IMR-90 (cell line): Measurements from ENCODE around the gene GALNT9. TPM values are rescaled to one million over a fixed set of nuclear protein-coding genes. Genes with fewer than 3 reads are reported as not detected.
"Not testable (repeated sequence)": the region's sequence is repeated elsewhere in the genome, so short reads cannot be mapped to it uniquely, and the experiment has no call there.

Experiments
- ATAC-seq: fragments of 200-7000 bp; cut with Tn5 transposase; 2 replicates; pipeline ENCODE4 v1.9.1; 2020; ENCODE audit warnings: low read depth, mild to moderate bottlenecking, moderate library complexity
- BruUV-seq: library from RNA; stranded (reverse); fragments of 400-500 nt; replicated peaks from 2 replicates; lab custom pipeline; 2021; lab: Mats Ljungman, UMichigan
- CTCF ChIA-PET: fragments of 300-600 bp; formaldehyde crosslinking; extraction: SDS; loops from one replicate; lab custom pipeline; 2021; ENCODE audit warnings: antibody characterized with exemption; lab: Yijun Ruan, JAX
- POLR2A ChIA-PET: fragments of 300-600 bp; sonication (Branson Sonifier 250); formaldehyde crosslinking; loops from one replicate; lab custom pipeline; 2022; ENCODE audit warnings: antibody characterized with exemption; ENCODE audit not compliant: unreplicated experiment; lab: Charles Lee
- DNase-seq: peaks from one replicate; pipeline ENCODE4 v3.0.0; 2013
- H2AFZ ChIP-seq: replicated peaks from 2 replicates; pipeline ENCODE3; 2013; ENCODE audit warnings: low read length, mild to moderate bottlenecking; ENCODE audit not compliant: poor library complexity
- H2AK5ac ChIP-seq: 2 replicates; pipeline ENCODE4 v1.6.1; 2013; ENCODE audit warnings: low read depth, low read length, inconsistent platforms
- H2AK9ac ChIP-seq: replicated peaks from 2 replicates; pipeline ENCODE3; 2013; ENCODE audit warnings: mild to moderate bottlenecking, low read depth, low read length, moderate library complexity; ENCODE audit not compliant: poor library complexity
- H2BK120ac ChIP-seq: 2 replicates; pipeline ENCODE4 v1.6.1; 2013; ENCODE audit warnings: low read depth, low read length, inconsistent platforms
- H2BK15ac ChIP-seq: 3 replicates; pipeline ENCODE4 v1.6.1; 2013; ENCODE audit warnings: low read depth, low read length, inconsistent platforms
- H2BK20ac ChIP-seq: 2 replicates; pipeline ENCODE4 v1.6.1; 2013; ENCODE audit warnings: low read depth, mild to moderate bottlenecking, inconsistent platforms, low read length, moderate library complexity
- H2BK5ac ChIP-seq: 2 replicates; pipeline ENCODE4 v1.6.1; 2013; ENCODE audit warnings: mild to moderate bottlenecking, low read depth, low read length, inconsistent platforms; ENCODE audit not compliant: poor library complexity, severe bottlenecking
- H3K14ac ChIP-seq: replicated peaks from 2 replicates; pipeline ENCODE4 v1.6.1; 2013; ENCODE audit warnings: low read depth, low read length, inconsistent platforms
- H3K18ac ChIP-seq: 2 replicates; pipeline ENCODE4 v1.6.1; 2013; ENCODE audit warnings: low read depth, low read length, control low read depth
- H3K23ac ChIP-seq: 2 replicates; pipeline ENCODE4 v1.6.1; 2013; ENCODE audit warnings: low read depth, low read length, inconsistent platforms
- H3K27ac ChIP-seq: 2 replicates; pipeline ENCODE4 v1.5.1; 2013; ENCODE audit warnings: mild to moderate bottlenecking, control low read depth, low read length; ENCODE audit not compliant: insufficient read depth
- H3K27me3 ChIP-seq: 2 replicates; pipeline ENCODE4 v1.6.1; 2013; ENCODE audit warnings: low read length; ENCODE audit not compliant: control insufficient read depth, insufficient read depth
- H3K36me3 ChIP-seq: 2 replicates; pipeline ENCODE4 v1.6.1; 2013; ENCODE audit warnings: low read length, mixed read lengths; ENCODE audit not compliant: control insufficient read depth, insufficient read depth
- H3K4ac ChIP-seq: 2 replicates; pipeline ENCODE4 v1.6.1; 2013; ENCODE audit warnings: low read depth, low read length, inconsistent platforms
- H3K4me1 ChIP-seq: 2 replicates; pipeline ENCODE4 v1.6.1; 2013; ENCODE audit warnings: low read length, mixed read lengths; ENCODE audit not compliant: control insufficient read depth, insufficient read depth
- H3K4me2 ChIP-seq: 2 replicates; pipeline ENCODE4 v1.6.1; 2013; ENCODE audit warnings: low read depth, mild to moderate bottlenecking, control low read depth, low read length, moderate library complexity
- H3K4me3 ChIP-seq: 2 replicates; pipeline ENCODE4 v1.5.1; 2013; ENCODE audit warnings: low read depth, mild to moderate bottlenecking, control low read depth, low read length, moderate library complexity; ENCODE audit not compliant: insufficient read depth
- H3K56ac ChIP-seq: 2 replicates; pipeline ENCODE4 v1.6.1; 2013; ENCODE audit warnings: low read length, inconsistent platforms; ENCODE audit not compliant: insufficient read depth; ENCODE audit errors: extremely low read depth
- H3K79me1 ChIP-seq, 2 experiments: 2 replicates each; pipeline ENCODE4 v1.6.1; 2013; ENCODE audit warnings: low read length in 2 of 2, inconsistent platforms in 1 of 2, low read depth in 1 of 2
- H3K9ac ChIP-seq: 2 replicates; pipeline ENCODE4 v1.6.1; 2013; ENCODE audit warnings: low read depth, low read length, control low read depth
- H3K9me1 ChIP-seq: 2 replicates; pipeline ENCODE4 v1.6.1; 2013; ENCODE audit warnings: low read length, inconsistent platforms; ENCODE audit not compliant: insufficient read depth
- H3K9me3 ChIP-seq: 2 replicates; pipeline ENCODE4 v1.6.1; 2013; ENCODE audit warnings: low read length; ENCODE audit not compliant: control insufficient read depth, insufficient read depth
- H4K20me1 ChIP-seq: 2 replicates; pipeline ENCODE4 v1.6.1; 2013; ENCODE audit warnings: low read length, inconsistent platforms; ENCODE audit not compliant: insufficient read depth
- H4K5ac ChIP-seq: 2 replicates; pipeline ENCODE4 v1.6.1; 2013; ENCODE audit warnings: mild to moderate bottlenecking, low read depth, low read length, control low read depth
- H4K8ac ChIP-seq, 2 experiments: 2 replicates each; pipeline ENCODE4 v1.6.1; 2013; ENCODE audit warnings: low read depth in 2 of 2, low read length in 2 of 2, control low read depth in 1 of 2, inconsistent platforms in 1 of 2
- H4K91ac ChIP-seq: 2 replicates; pipeline ENCODE4 v1.6.1; 2013; ENCODE audit warnings: low read depth, low read length, inconsistent platforms; ENCODE audit not compliant: insufficient read depth
- CEBPB ChIP-seq: IDR thresholded peaks from 2 replicates; pipeline ENCODE4 v1.6.1; 2012; ENCODE audit warnings: low read depth, low read length, improper control_type of control experiment
- FOS ChIP-seq: fragments of 150-350 bp; IDR thresholded peaks from 2 replicates; pipeline ENCODE4 v1.6.1; 2016; ENCODE audit warnings: low read depth, low read length
- MXI1 ChIP-seq: IDR thresholded peaks from 2 replicates; pipeline ENCODE4 v1.6.1; 2012; ENCODE audit warnings: low read depth, mild to moderate bottlenecking, low read length, moderate library complexity, borderline replicate concordance
- RCOR1 ChIP-seq: IDR thresholded peaks from 2 replicates; pipeline ENCODE4 v1.6.1; 2012; ENCODE audit warnings: mild to moderate bottlenecking, low read length, improper control_type of control experiment; ENCODE audit not compliant: insufficient replicate concordance
- RFX5 ChIP-seq: IDR thresholded peaks from 2 replicates; pipeline ENCODE4 v1.8.0; 2012; ENCODE audit warnings: low read depth, mild to moderate bottlenecking, low read length, moderate library complexity
- SMC3 ChIP-seq: fragments of 150-350 bp; IDR thresholded peaks from 2 replicates; pipeline ENCODE4 v1.6.1; 2016; ENCODE audit warnings: low read depth, mild to moderate bottlenecking, antibody characterized with exemption, low read length, moderate library complexity
- WGBS, 2 experiments: methylation state at CpG; one replicate each; pipeline versions ENCODE4 v1.1.5 to v1.1.7; 2013; ENCODE audit warnings: missing lambda C conversion rate in 2 of 2; ENCODE audit not compliant: insufficient read length in 1 of 2; ENCODE audit errors: extremely low coverage in 2 of 2; 5-methylcytosine and 5-hydroxymethylcytosine counted together
- dilution Hi-C: fragments of 300-500 bp; cut with HindIII; formaldehyde crosslinking; loops from one replicate; pipeline ENCODE4 v1.14.3; 2018; ENCODE audit warnings: low sequenced_read_pairs; ENCODE audit not compliant: unreplicated experiment
- in situ Hi-C: fragments of 300-500 bp; cut with MboI; formaldehyde crosslinking; loops from 3 replicates; pipeline ENCODE4 v1.14.3; 2019; ENCODE audit warnings: low sequenced_read_pairs, inconsistent platforms, mixed read lengths
- intact Hi-C: fragments of 100-400 bp; cut with micrococcal nuclease; formaldehyde crosslinking; loops from 2 replicates; pipeline ENCODE4 v1.10.0; 2022
- polyA plus RNA-seq, 3 experiments: library from polyadenylated mRNA; depleted of rRNA; stranded (reverse); fragments of >200 nt; gene quantifications; 2 replicates each; pipeline ENCODE4 v1.2.3, GENCODE V29; 2012; ENCODE audit warnings: low replicate concordance in 1 of 3
- total RNA-seq: library from RNA; depleted of rRNA; stranded (reverse); fragments of >200 nt; gene quantifications from 2 replicates; pipeline ENCODE4 v1.2.3, GENCODE V29; 2012
- TF ChIP-seq, protein P1 (sequence below): fragments of 150-350 bp; IDR thresholded peaks from 2 replicates; pipeline ENCODE4 v1.6.1; 2017; ENCODE audit warnings: mild to moderate bottlenecking, antibody characterized with exemption, low read length, low read depth

Gene GALNT9
- total and polyA plus RNA-seq, 2 of the 4 experiments (the other 2 are of a cell fraction), result under 0.01 to 0.12 TPM

DNA sequence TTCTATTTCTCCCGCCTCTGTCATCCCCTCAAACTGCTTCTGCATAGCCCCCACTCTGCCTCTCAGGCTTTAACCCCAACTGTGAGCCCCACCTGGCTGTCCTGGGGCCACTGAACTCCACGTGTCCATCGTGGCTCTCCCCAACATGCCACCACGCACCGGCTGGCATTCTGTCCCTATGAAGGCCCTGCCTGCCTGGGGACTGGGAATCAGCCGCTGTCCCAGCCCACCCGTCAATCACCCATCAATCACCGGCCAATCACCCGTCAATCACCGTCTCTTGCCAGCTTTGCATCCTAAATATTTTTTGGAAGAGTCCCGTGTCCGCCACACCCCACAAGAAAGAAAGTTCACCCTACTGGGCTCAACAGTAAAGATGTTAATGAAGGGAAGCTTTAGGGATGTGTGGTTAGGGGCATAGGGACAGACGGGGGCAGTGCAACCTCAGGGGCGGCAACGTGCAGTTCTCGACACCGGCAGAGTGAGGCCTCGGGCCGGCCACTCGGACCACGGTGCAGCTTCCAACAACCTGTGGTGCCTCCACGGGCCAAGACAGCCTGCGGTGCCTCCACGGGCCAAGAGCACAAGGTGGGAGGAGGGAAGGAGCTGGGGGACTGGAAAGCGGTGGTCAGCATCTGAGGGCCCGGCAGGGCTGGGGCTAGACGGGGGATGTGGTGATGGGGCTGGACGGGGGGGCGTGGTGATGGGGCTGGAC, 85.6 kb downstream of the GALNT9 start:
- TF ChIP-seq SMC3, result no peak
- TF ChIP-seq CEBPB, result no peak
- TF ChIP-seq RFX5, result no peak
- no peak for TF ChIP-seq MXI1
- TF ChIP-seq, protein P1, sequence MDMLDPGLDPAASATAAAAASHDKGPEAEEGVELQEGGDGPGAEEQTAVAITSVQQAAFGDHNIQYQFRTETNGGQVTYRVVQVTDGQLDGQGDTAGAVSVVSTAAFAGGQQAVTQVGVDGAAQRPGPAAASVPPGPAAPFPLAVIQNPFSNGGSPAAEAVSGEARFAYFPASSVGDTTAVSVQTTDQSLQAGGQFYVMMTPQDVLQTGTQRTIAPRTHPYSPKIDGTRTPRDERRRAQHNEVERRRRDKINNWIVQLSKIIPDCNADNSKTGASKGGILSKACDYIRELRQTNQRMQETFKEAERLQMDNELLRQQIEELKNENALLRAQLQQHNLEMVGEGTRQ, result no peak
- TF ChIP-seq FOS, result no peak
- TF ChIP-seq RCOR1, result no peak
- H3K79me1 ChIP-seq, result no peaks in the 10 kb centered on the region
- H3K9me1 ChIP-seq, result no peaks in the 10 kb centered on the region
- no peak overlapping the region for H3K18ac ChIP-seq
- no peak overlapping the region for H3K4me3 ChIP-seq
- H3K56ac ChIP-seq, result no peak overlapping the region
- no peak overlapping the region for H2BK15ac ChIP-seq
- DNase-seq (no peak), ATAC-seq (no peak)
- no peak overlapping the region for H4K91ac ChIP-seq
- no peak overlapping the region for H2BK5ac ChIP-seq
- H4K20me1 ChIP-seq, result no peaks in the 10 kb centered on the region
- peaks cover under 1% of the 10 kb centered on the region; the same call in 1 of the 2 replicates for H3K27me3 ChIP-seq
- peak overlapping the region; percentile 70 for H2AK9ac ChIP-seq
- BruUV-seq, result no TSS peak
- 49% methylated on average over 15 of the region's 29 CpGs; no CpG with 5 or more reads in 1 of the 2 experiments for WGBS, 2 experiments
- H4K8ac ChIP-seq, result no peak overlapping the region
- intact Hi-C loops, result no loop called here
- H3K9ac ChIP-seq, result no peak overlapping the region
- no peak overlapping the region for H2BK120ac ChIP-seq
- H3K4ac ChIP-seq, result no peak overlapping the region
- no peak overlapping the region for H3K27ac ChIP-seq
- H3K4me1 ChIP-seq, result no peaks in the 10 kb centered on the region
- no peaks in the 10 kb centered on the region for H3K36me3 ChIP-seq
- H3K9me3 ChIP-seq, result no peaks in the 10 kb centered on the region
- dilution Hi-C loops, result no loop called here
- no peak overlapping the region for H4K5ac ChIP-seq
- no peak overlapping the region for H2AK5ac ChIP-seq
- no peak overlapping the region for H3K4me2 ChIP-seq
- CTCF ChIA-PET, result no interaction called here
- POLR2A ChIA-PET, result no interaction called here
- no peak overlapping the region for H3K14ac ChIP-seq
- no peak overlapping the region for H2AFZ ChIP-seq
- in situ Hi-C loops, result no loop called here
- H3K23ac ChIP-seq, result no peak overlapping the region
- H2BK20ac ChIP-seq, result no peak overlapping the region

DNA sequence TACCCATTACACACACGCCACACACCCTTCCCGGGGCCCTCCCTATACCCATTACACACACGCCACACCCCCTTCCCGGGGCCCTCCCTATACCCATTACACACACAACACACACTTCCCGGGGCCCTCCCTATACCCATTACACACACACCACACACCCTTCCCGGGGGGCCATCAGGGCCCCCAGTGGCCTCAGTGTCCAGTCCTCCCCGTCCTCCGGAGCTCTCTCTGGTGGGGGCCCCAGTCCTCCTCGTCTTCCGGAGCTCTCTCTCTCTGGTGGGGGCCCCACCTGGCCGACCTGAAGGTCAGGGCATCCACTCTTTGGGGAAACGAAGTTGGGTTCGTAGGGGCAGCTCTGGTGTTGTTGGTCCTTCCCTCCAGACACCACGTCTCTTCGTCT, 86.2 kb downstream of the GALNT9 start:
- H3K56ac ChIP-seq, CTCF ChIA-PET: not testable (repeated sequence)

More for the DNA sequence above, 86.2 kb downstream of the GALNT9 start:
- H3K36me3 ChIP-seq, H3K27ac ChIP-seq, H2AFZ ChIP-seq, H3K9me1 ChIP-seq, H2BK15ac ChIP-seq, H4K91ac ChIP-seq, H3K79me1 ChIP-seq, H3K4ac ChIP-seq, H4K8ac ChIP-seq, H2BK120ac ChIP-seq, H2BK20ac ChIP-seq, H2AK9ac ChIP-seq, H2BK5ac ChIP-seq, H3K23ac ChIP-seq, H2AK5ac ChIP-seq, H3K9me3 ChIP-seq, H3K27me3 ChIP-seq, ATAC-seq, H3K14ac ChIP-seq, H4K20me1 ChIP-seq, H3K9ac ChIP-seq, H3K4me3 ChIP-seq, H4K5ac ChIP-seq, H3K4me1 ChIP-seq, BruUV-seq, H3K18ac ChIP-seq, POLR2A ChIA-PET, DNase-seq, in situ Hi-C loops, H3K4me2 ChIP-seq, dilution Hi-C loops, intact Hi-C loops: not testable (repeated sequence)
- WGBS, 2 experiments, result 80% methylated on average over 1 of the region's 15 CpGs; no CpG with 5 or more reads in 1 of the 2 experiments
